H9 (cell line): ENCODE measurements around the gene BEST1. TPM values are rescaled to one million over a fixed set of nuclear protein-coding genes. Genes with fewer than 3 reads are reported as not detected.
A peak's percentile ranks its signal among the peaks of the same experiment; 100 is the strongest.

Experiments used
- DNase-seq: peaks from one replicate; pipeline ENCODE4 v3.0.0-alpha.2; 2017
- H2AFZ ChIP-seq: one replicate; pipeline ENCODE4 v1.6.1; 2013; ENCODE audit warnings: mild to moderate bottlenecking, low read length, control low read depth, moderate library complexity
- H2AK5ac ChIP-seq: 2 replicates; pipeline ENCODE4 v1.6.1; 2013; ENCODE audit warnings: low read length, control low read depth, mixed read lengths; ENCODE audit not compliant: insufficient read length
- H2BK120ac ChIP-seq: one replicate; pipeline ENCODE4 v1.6.1; 2013; ENCODE audit warnings: low read depth, mild to moderate bottlenecking, low read length, control low read depth, inconsistent platforms; ENCODE audit not compliant: poor library complexity, severe bottlenecking
- H2BK12ac ChIP-seq: 2 replicates; pipeline ENCODE4 v1.6.1; 2013; ENCODE audit warnings: low read length, control low read depth, mixed read lengths, low read depth; ENCODE audit not compliant: insufficient read length
- H2BK15ac ChIP-seq: 2 replicates; pipeline ENCODE4 v1.6.1; 2013; ENCODE audit warnings: low read depth, low read length, control low read depth
- H2BK20ac ChIP-seq: one replicate; pipeline ENCODE4 v1.6.1; 2013; ENCODE audit warnings: low read depth, mild to moderate bottlenecking, low read length, control low read depth, inconsistent platforms; ENCODE audit not compliant: poor library complexity, severe bottlenecking
- H2BK5ac ChIP-seq: 2 replicates; pipeline ENCODE4 v1.6.1; 2013; ENCODE audit warnings: low read length, control low read depth, mixed read lengths; ENCODE audit not compliant: insufficient read length
- H3K14ac ChIP-seq: 2 replicates; pipeline ENCODE4 v1.6.1; 2013; ENCODE audit warnings: low read length, control low read depth; ENCODE audit not compliant: insufficient read depth
- H3K18ac ChIP-seq: 2 replicates; pipeline ENCODE4 v1.6.1; 2013; ENCODE audit warnings: low read depth, mild to moderate bottlenecking, mixed read lengths, low read length, control low read depth; ENCODE audit not compliant: insufficient read length
- H3K23ac ChIP-seq: 2 replicates; pipeline ENCODE4 v1.6.1; 2013; ENCODE audit warnings: low read length, control low read depth, mixed read lengths, low read depth; ENCODE audit not compliant: insufficient read length
- H3K23me2 ChIP-seq: 2 replicates; pipeline ENCODE4 v1.6.1; 2013; ENCODE audit warnings: low read depth, mild to moderate bottlenecking, mixed read lengths, low read length, control low read depth; ENCODE audit not compliant: insufficient read length, poor library complexity, severe bottlenecking
- H3K27ac ChIP-seq: 2 replicates; pipeline ENCODE4 v1.5.1; 2013; ENCODE audit warnings: low read length, control low read depth, mixed read lengths, low read depth; ENCODE audit not compliant: insufficient read length
- H3K27me3 ChIP-seq: 2 replicates; pipeline ENCODE4 v1.6.1; 2013; ENCODE audit warnings: low read length, control low read depth, inconsistent platforms; ENCODE audit not compliant: insufficient read depth
- H3K4ac ChIP-seq: 2 replicates; pipeline ENCODE4 v1.6.1; 2013; ENCODE audit warnings: low read depth, mild to moderate bottlenecking, control low read depth, inconsistent platforms, low read length, moderate library complexity
- H3K4me1 ChIP-seq: 2 replicates; pipeline ENCODE4 v1.6.1; 2013; ENCODE audit warnings: low read length, control low read depth, inconsistent platforms; ENCODE audit not compliant: insufficient read depth
- H3K4me2 ChIP-seq: 2 replicates; pipeline ENCODE4 v1.6.1; 2013; ENCODE audit warnings: low read length, control low read depth, mixed read lengths; ENCODE audit not compliant: insufficient read length, insufficient read depth
- H3K56ac ChIP-seq: 2 replicates; pipeline ENCODE4 v1.6.1; 2013; ENCODE audit warnings: low read depth, mild to moderate bottlenecking, mixed read lengths, low read length, control low read depth; ENCODE audit not compliant: insufficient read length
- H3K79me1 ChIP-seq: 2 replicates; pipeline ENCODE4 v1.6.1; 2013; ENCODE audit warnings: low read depth, mild to moderate bottlenecking, moderate library complexity, low read length, control low read depth, inconsistent platforms; ENCODE audit not compliant: insufficient read depth, poor library complexity, severe bottlenecking
- H3K79me2 ChIP-seq: 2 replicates; pipeline ENCODE4 v1.6.1; 2013; ENCODE audit warnings: low read length, control low read depth, inconsistent platforms; ENCODE audit not compliant: insufficient read depth
- H3K9ac ChIP-seq: 2 replicates; pipeline ENCODE4 v1.6.1; 2013; ENCODE audit warnings: low read length, control low read depth, mixed read lengths; ENCODE audit not compliant: insufficient read length; ENCODE audit errors: extremely low read depth
- H3K9me3 ChIP-seq: one replicate; pipeline ENCODE4 v1.6.1; 2013; ENCODE audit warnings: low read depth, low read length, inconsistent platforms; ENCODE audit not compliant: control insufficient read depth
- H3T11ph ChIP-seq: one replicate; pipeline ENCODE4 v1.6.1; 2013; ENCODE audit warnings: mild to moderate bottlenecking, low read length, control low read depth, inconsistent platforms
- H4K20me1 ChIP-seq: one replicate; pipeline ENCODE4 v1.6.1; 2013; ENCODE audit not compliant: control insufficient read depth, insufficient read length, insufficient read depth
- H4K5ac ChIP-seq: 2 replicates; pipeline ENCODE4 v1.6.1; 2013; ENCODE audit warnings: low read depth, mild to moderate bottlenecking, mixed read lengths, low read length, control low read depth; ENCODE audit not compliant: insufficient read length
- H4K8ac ChIP-seq: replicated peaks from 2 replicates; pipeline ENCODE4 v1.6.1; 2013; ENCODE audit warnings: low read length, control low read depth, mixed read lengths, low read depth; ENCODE audit not compliant: insufficient read length
- H4K91ac ChIP-seq: 2 replicates; pipeline ENCODE4 v1.6.1; 2013; ENCODE audit warnings: low read depth, mild to moderate bottlenecking, moderate library complexity, mixed read lengths, low read length, control low read depth; ENCODE audit not compliant: insufficient read length
- H3K27ac Mint-ChIP-seq, 3 experiments: 2 replicates in 2 of 3; 3 replicates in 1 of 3; pipeline ENCODE4 v1.8.0; 2020 to 2021; ENCODE audit warnings: mixed read lengths in 3 of 3, mild to moderate bottlenecking in 1 of 3, moderate library complexity in 1 of 3
- H3K27me3 Mint-ChIP-seq: 2 replicates; pipeline ENCODE4 v1.8.0; 2021; ENCODE audit warnings: low read depth, mild to moderate bottlenecking, moderate library complexity, mixed read lengths
- H3K36me3 Mint-ChIP-seq, 3 experiments: 2 replicates in 2 of 3; 3 replicates in 1 of 3; pipeline ENCODE4 v1.8.0; 2020 to 2021; ENCODE audit warnings: low read depth in 3 of 3, mixed read lengths in 3 of 3; ENCODE audit not compliant: insufficient read depth in 1 of 3
- H3K4me1 Mint-ChIP-seq, 2 experiments: 2 replicates each; pipeline ENCODE4 v1.8.0; 2020; ENCODE audit warnings: mixed read lengths in 2 of 2
- H3K4me3 Mint-ChIP-seq, 2 experiments: 2 replicates in 1 of 2; 3 replicates in 1 of 2; pipeline ENCODE4 v1.8.0; 2020 to 2021; ENCODE audit warnings: mild to moderate bottlenecking in 2 of 2, mixed read lengths in 2 of 2, moderate library complexity in 1 of 2
- H3K9me3 Mint-ChIP-seq, 2 experiments: 2 replicates in 1 of 2; 3 replicates in 1 of 2; pipeline ENCODE4 v1.8.0; 2020; ENCODE audit warnings: mild to moderate bottlenecking in 2 of 2, mixed read lengths in 2 of 2, moderate library complexity in 1 of 2
- CTCF ChIP-seq: fragments of 200-600 bp; sonication (generic); conservative IDR thresholded peaks from 3 replicates; pipeline ENCODE4 v1.8.0; 2021; ENCODE audit warnings: antibody characterized with exemption, mild to moderate bottlenecking
- WGBS: extraction: QIAGEN DNeasy Blood & Tissue Kit; methylation state at CpG from one replicate; pipeline ENCODE4 v1.1.7; 2013; ENCODE audit warnings: missing lambda C conversion rate, low lambda C conversion rate, mixed read lengths; ENCODE audit not compliant: insufficient read length; ENCODE audit errors: extremely low coverage; 5-methylcytosine and 5-hydroxymethylcytosine counted together
- total RNA-seq: library from RNA; stranded (reverse); gene quantifications from 2 replicates; pipeline ENCODE4 v1.2.1, GENCODE V29; 2021

BEST1 gene
- total RNA-seq, 1 experiment from 2014 or later: 0.24 TPM

DNA sequence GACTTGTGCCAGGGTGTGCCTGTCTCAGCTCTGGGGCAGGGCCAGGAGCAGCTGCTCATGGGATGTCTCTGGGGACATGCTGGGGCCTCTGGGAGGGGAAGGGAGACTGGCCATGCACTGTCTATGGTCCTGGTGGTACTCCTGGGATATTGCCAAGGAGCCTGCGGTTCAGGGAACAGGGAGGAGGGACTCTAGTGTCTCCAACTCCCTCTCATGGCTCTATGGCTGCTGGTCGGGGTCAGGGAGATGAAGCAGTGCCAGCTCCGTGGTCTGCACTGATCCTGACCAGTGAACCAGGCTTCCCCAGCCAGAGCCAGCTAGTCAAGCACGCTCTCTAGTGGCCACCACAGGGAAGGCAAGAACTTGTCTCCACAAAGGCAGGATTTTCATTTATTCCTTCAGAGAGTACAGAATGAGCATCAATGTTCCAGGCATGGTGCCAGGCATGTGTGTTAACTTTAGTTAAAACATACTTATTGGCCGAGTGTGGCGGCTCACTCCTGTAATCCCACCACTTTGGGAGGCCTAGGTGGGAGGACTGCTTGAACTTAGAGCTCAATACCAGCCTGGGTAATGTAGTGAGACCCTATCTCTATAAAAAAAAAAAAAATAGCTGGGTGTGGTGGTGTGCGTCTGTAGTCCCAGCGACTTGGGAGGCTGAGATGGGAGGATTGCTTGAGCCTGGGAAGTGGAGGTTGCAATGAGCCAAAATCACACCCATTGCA lies 2.5 kb upstream of the BEST1 start:
- Histone ChIP-seq H2BK20ac (no peak overlapping the region), H4K5ac (no peak overlapping the region), H3T11ph (no peak overlapping the region), H4K20me1 (no peaks in the 10 kb centered on the region), H4K91ac (no peak overlapping the region), H2BK12ac (no peak overlapping the region), H3K56ac (no peak overlapping the region), H2BK5ac (no peak overlapping the region), H3K9me3 (no peaks in the 10 kb centered on the region), H3K14ac (no peak overlapping the region), H4K8ac (no peak overlapping the region), H2BK120ac (no peak overlapping the region), H3K18ac (no peak overlapping the region), H2AK5ac (no peak overlapping the region), H3K27me3 (no peaks in the 10 kb centered on the region), H3K79me1 (no peaks in the 10 kb centered on the region), H3K23me2 (no peaks in the 10 kb centered on the region), H3K27ac (no peak overlapping the region), H3K9ac (no peak overlapping the region), H3K23ac (no peak overlapping the region), H3K79me2 (no peaks in the 10 kb centered on the region), H3K4me2 (no peak overlapping the region), H2BK15ac (no peak overlapping the region), H3K4ac (no peak overlapping the region), H2AFZ (no peak overlapping the region), H3K4me1 (no peaks in the 10 kb centered on the region; the same call in 1 of the 2 replicates)
- TF ChIP-seq CTCF: peak; percentile 96
- Mint-ChIP-seq H3K4me3 (no peak overlapping the region), H3K9me3 (no peaks in the 10 kb centered on the region; a peak in 1 of 5 replicates), H3K27me3 (peaks cover 12% of the 10 kb centered on the region), H3K36me3 (no peaks in the 10 kb centered on the region), H3K27ac (peak overlapping the region in 2 of 3 experiments; percentile 3 to 25; a peak in 1 of 7 replicates), H3K4me1 (peaks cover 0 to 16% of the 10 kb centered on the region in 2 experiments; a peak in 3 of 4 replicates)
- no CpG with 5 or more reads among the region's 8 CpGs for WGBS
- DNase-seq: peak; percentile 88
